Testis (tissue), 3 donors: ENCODE measurements around the gene DNAJB8. TPM values are rescaled to one million over a fixed set of nuclear protein-coding genes. Genes with fewer than 3 reads are reported as not detected.

Experiments used
- DNase-seq: peaks from one replicate; pipeline ENCODE4 v3.0.0-alpha.2; 2019
- H3K27ac ChIP-seq, 2 donors: fragments of 200-600 bp; sonication (generic); one replicate each; pipeline ENCODE4 v1.5.1; 2019
- H3K27me3 ChIP-seq: fragments of 200-600 bp; sonication (generic); one replicate; pipeline ENCODE4 v1.5.1; 2019
- H3K36me3 ChIP-seq: fragments of 200-600 bp; sonication (generic); one replicate; pipeline ENCODE4 v1.5.1; 2017; ENCODE audit warnings: low read depth; ENCODE audit errors: missing control alignments
- H3K4me1 ChIP-seq: fragments of 200-600 bp; sonication (generic); one replicate; pipeline ENCODE4 v1.5.1; 2019
- H3K4me3 ChIP-seq, 2 donors: fragments of 200-600 bp; sonication (generic); one replicate each; pipeline ENCODE4 v1.5.1; 2017 to 2019
- H3K9me3 ChIP-seq: fragments of 200-600 bp; sonication (generic); one replicate; pipeline ENCODE4 v1.5.1; 2017
- CTCF ChIP-seq, 3 experiments: fragments of 450-650 bp in 2 of 3; fragments of 200-600 bp in 1 of 3; sonication (generic) in 1 of 3; IDR thresholded peaks; one replicate each; pipeline ENCODE4 v1.5.1; 2016 to 2019; ENCODE audit warnings: antibody characterized with exemption in 3 of 3, mild to moderate bottlenecking in 2 of 3, moderate library complexity in 1 of 3
- POLR2A ChIP-seq: fragments of 450-650 bp; IDR thresholded peaks from one replicate; pipeline ENCODE4 v1.6.1; 2017; ENCODE audit warnings: antibody characterized with exemption, mild to moderate bottlenecking, moderate library complexity
- WGBS, 2 donors: methylation state at CpG; one replicate each; pipeline ENCODE4 v1.1.5; 2018; 5-methylcytosine and 5-hydroxymethylcytosine counted together
- intact Hi-C: fragments of 100-400 bp; cut with DNase I; formaldehyde crosslinking; loops from one replicate; pipeline ENCODE4 v1.15.1; 2023; ENCODE audit warnings: low total_unique reads
- polyA plus RNA-seq: library from polyadenylated mRNA; stranded (reverse); fragments of 350-450 nt; fragmentation: Illumina TruSeq; extraction: RNeasy Lipid Tissue Mini Kit (QIAGEN cat#74804); gene quantifications from one replicate; pipeline ENCODE4 v1.2.3, GENCODE V29; 2014; ENCODE audit warnings: low read depth, low replicate concordance; ENCODE audit not compliant: insufficient read depth
- total RNA-seq, 2 donors: library from RNA; depleted of rRNA; stranded (reverse); fragments of >200 nt; gene quantifications; one replicate each; pipeline ENCODE4 v1.2.3, GENCODE V29; 2016

The DNAJB8 gene
- total and polyA plus RNA-seq, 3 donors from 2014 or later, result 18.3 to 75.0 (median 46.0) TPM

- intact Hi-C loops, result no loop called here
- no peaks in the 10 kb centered on the region for H3K36me3 ChIP-seq
- no peak for DNase-seq
- WGBS, 2 donors, result 93 to 95% methylated on average over 11 to 12 of the region's 12 CpGs
- H3K4me1 ChIP-seq, result no peaks in the 10 kb centered on the region
- H3K27me3 ChIP-seq, result no peaks in the 10 kb centered on the region
- no peak overlapping the region for H3K27ac ChIP-seq
- H3K4me3 ChIP-seq, result no peak overlapping the region
- no peaks in the 10 kb centered on the region for H3K9me3 ChIP-seq
- no peak for TF ChIP-seq POLR2A
- TF ChIP-seq CTCF (IDR thresholded peaks at IDR 0.05), result no peak
Measured at GRCh38 chr3:128504963-128505730, 38.5 kb upstream of the DNAJB8 start.

- no peak overlapping the region for H3K4me3 ChIP-seq
- intact Hi-C loops, result no loop called here
- no peaks in the 10 kb centered on the region for H3K9me3 ChIP-seq
- no peaks in the 10 kb centered on the region for H3K36me3 ChIP-seq
- WGBS, 2 donors, result 96 to 100% methylated on average over 1 to 8 of the region's 8 CpGs
- no peak overlapping the region for H3K27ac ChIP-seq
- no peak for TF ChIP-seq POLR2A
- no peaks in the 10 kb centered on the region for H3K27me3 ChIP-seq
- H3K4me1 ChIP-seq, result no peaks in the 10 kb centered on the region
- DNase-seq, result peak; percentile 7
Measured at GRCh38 chr3:128504533-128504915, 37.8 kb upstream of the DNAJB8 start.

- H3K4me1 ChIP-seq, result no peaks in the 10 kb centered on the region
- no peaks in the 10 kb centered on the region for H3K9me3 ChIP-seq
- TF ChIP-seq POLR2A, result no peak
- TF ChIP-seq CTCF (IDR thresholded peaks at IDR 0.05), result no peak
- H3K4me3 ChIP-seq, result no peak overlapping the region
- H3K27ac ChIP-seq, result no peak overlapping the region
- WGBS, 2 donors, result 87 to 95% methylated on average over 4 to 10 of the region's 10 CpGs
- intact Hi-C loops, result no loop called here
- H3K36me3 ChIP-seq, result no peaks in the 10 kb centered on the region
- DNase-seq, result peak; percentile 8
- H3K27me3 ChIP-seq, result no peaks in the 10 kb centered on the region
Measured at GRCh38 chr3:128503751-128504532, 37.3 kb upstream of the DNAJB8 start.

- no peak for TF ChIP-seq CTCF (IDR thresholded peaks at IDR 0.05)
- Histone ChIP-seq H3K4me1 (no peaks in the 10 kb centered on the region), H3K27ac (no peak overlapping the region), H3K36me3 (no peaks in the 10 kb centered on the region), H3K4me3 (no peak overlapping the region), H3K9me3 (no peaks in the 10 kb centered on the region), H3K27me3 (no peaks in the 10 kb centered on the region)
- peak; percentile 20 for DNase-seq
- 84 to 90% methylated on average over 12 of the region's 12 CpGs for WGBS, 2 donors
- intact Hi-C loops, result no loop called here
Measured at GRCh38 chr3:128503164-128503651, 36.5 kb upstream of the DNAJB8 start.

GRCh38 chr3:128502712-128503111 lies 36.0 kb upstream of the DNAJB8 start:
- no peak overlapping the region for H3K4me3 ChIP-seq
- no peaks in the 10 kb centered on the region for H3K4me1 ChIP-seq
- H3K27me3 ChIP-seq, result no peaks in the 10 kb centered on the region
- intact Hi-C loops, result no loop called here
- no peaks in the 10 kb centered on the region for H3K36me3 ChIP-seq
- no peak overlapping the region for H3K27ac ChIP-seq
- 89 to 90% methylated on average over 5 of the region's 5 CpGs for WGBS, 2 donors
- H3K9me3 ChIP-seq, result no peaks in the 10 kb centered on the region
- DNase-seq, result peak; percentile 5
- no peak for TF ChIP-seq POLR2A
- no peak for TF ChIP-seq CTCF (IDR thresholded peaks at IDR 0.05)
